Measurements from ENCODE around the gene ANKRD12. TPM values are rescaled to one million over a fixed set of nuclear protein-coding genes. Genes with fewer than 3 reads are reported as not detected.

Gene ANKRD12
- total and polyA plus RNA-seq, 5 donors from 2014 or later: 28.2 to 200 (median 40.8) TPM

DNA sequence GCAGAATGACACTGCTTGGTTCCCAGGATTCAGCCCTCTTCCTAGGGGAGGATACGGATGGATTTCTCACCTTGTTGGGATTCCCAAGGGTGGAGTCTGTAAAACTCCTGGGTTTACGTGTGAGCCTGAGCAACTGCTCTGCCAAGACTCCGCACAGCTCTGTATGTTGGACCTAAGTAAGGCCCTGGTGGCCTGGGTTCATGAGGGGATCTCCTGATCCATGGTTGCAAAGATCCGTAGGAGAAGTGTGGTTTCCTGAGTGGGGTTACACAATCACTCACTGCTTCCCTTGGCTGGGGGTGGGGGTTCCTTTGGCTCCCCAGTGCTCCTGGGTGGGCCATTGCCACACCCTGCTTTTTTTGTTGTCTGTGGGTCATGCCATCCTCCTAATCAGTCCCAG lies 37.7 kb downstream of the ANKRD12 start:
- H3K9me3 Mint-ChIP-seq: peaks cover 0 to 4% (median 0%) of the 10 kb centered on the region in 7 donors
- peaks cover 30% of the 10 kb centered on the region for H3K36me3 Mint-ChIP-seq
- no peak for ATAC-seq (ENCODE audit: low read depth in 2 of 2)
- peaks cover 32% of the 10 kb centered on the region for H3K4me1 ChIP-seq (ENCODE audit: control insufficient read depth, insufficient read depth, low read length, poor library complexity, severe bottlenecking)
- no peak overlapping the region for H3K27ac ChIP-seq (ENCODE audit: insufficient read depth, low read length, poor library complexity, severe bottlenecking)
- H3K4me3 ChIP-seq (ENCODE audit: low read depth, low read length): no peak overlapping the region
- H3K4me3 Mint-ChIP-seq: peak overlapping the region in 2 of 4 donors; percentile 3 to 29
- peaks cover 33 to 94% (median 64%) of the 10 kb centered on the region in 4 donors for H3K4me1 Mint-ChIP-seq
- no peaks in the 10 kb centered on the region for H3K27me3 ChIP-seq (ENCODE audit: control insufficient read depth, insufficient read depth, low read length)
- DNase-seq: no peak
- H3K9me3 ChIP-seq (ENCODE audit: control insufficient read depth in 2 of 2, low read length in 2 of 2): no peaks in the 10 kb centered on the region
- peaks cover 20% of the 10 kb centered on the region for H3K36me3 ChIP-seq (ENCODE audit: control insufficient read depth, insufficient read depth, low read length)
- H3K27ac Mint-ChIP-seq: peak overlapping the region in 2 of 3 donors; percentile 33 to 49
- no peaks in the 10 kb centered on the region for H3K27me3 Mint-ChIP-seq

DNA sequence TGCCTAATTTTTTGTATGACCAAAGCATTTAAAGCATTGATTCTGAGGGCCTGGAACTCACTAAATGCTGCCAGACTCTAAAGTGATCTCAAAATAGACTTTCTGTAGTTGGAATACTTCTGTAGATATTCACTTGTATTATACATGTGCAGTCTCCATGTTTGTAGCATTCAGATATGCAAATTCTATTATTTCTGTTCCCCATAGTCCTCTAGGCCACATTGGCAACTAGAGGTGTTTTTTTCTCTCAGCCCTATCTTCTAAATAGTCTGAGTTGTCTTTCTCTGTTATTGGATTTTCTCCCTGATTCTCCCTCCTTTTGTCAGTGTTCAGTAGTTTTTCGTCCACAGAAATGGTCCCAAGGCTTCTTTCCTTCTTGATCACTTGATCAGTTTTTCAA lies 38.5 kb downstream of the ANKRD12 start:
- peaks cover 20% of the 10 kb centered on the region for H3K36me3 ChIP-seq (ENCODE audit: control insufficient read depth, insufficient read depth, low read length)
- peaks cover 33% of the 10 kb centered on the region for H3K36me3 Mint-ChIP-seq
- peaks cover 32% of the 10 kb centered on the region for H3K4me1 ChIP-seq (ENCODE audit: control insufficient read depth, insufficient read depth, low read length, poor library complexity, severe bottlenecking)
- DNase-seq (no peak), ATAC-seq (ENCODE audit: low read depth in 2 of 2) (no peak)
- no peaks in the 10 kb centered on the region for H3K9me3 ChIP-seq (ENCODE audit: control insufficient read depth in 2 of 2, low read length in 2 of 2)
- no peak overlapping the region for H3K27ac ChIP-seq (ENCODE audit: insufficient read depth, low read length, poor library complexity, severe bottlenecking)
- no peaks in the 10 kb centered on the region for H3K27me3 ChIP-seq (ENCODE audit: control insufficient read depth, insufficient read depth, low read length)
- peaks cover 33 to 94% (median 64%) of the 10 kb centered on the region in 4 donors for H3K4me1 Mint-ChIP-seq
- H3K9me3 Mint-ChIP-seq: peaks cover 0 to 2% (median 0%) of the 10 kb centered on the region in 7 donors
- H3K27me3 Mint-ChIP-seq: no peaks in the 10 kb centered on the region
- no peak overlapping the region for H3K4me3 ChIP-seq (ENCODE audit: low read depth, low read length)
- peak overlapping the region in 3 of 4 donors; percentile 26 to 60 (median 56) for H3K4me3 Mint-ChIP-seq
- H3K27ac Mint-ChIP-seq: peak overlapping the region; percentile 33 to 87 (median 57)

GRCh38 chr18:9177031-9177430 lies 40.5 kb downstream of the ANKRD12 start:
- H3K4me3 ChIP-seq (ENCODE audit: low read depth, low read length): peak overlapping the region; percentile 24
- Mint-ChIP-seq H3K4me1 (peaks cover 44 to 93% (median 64%) of the 10 kb centered on the region in 4 donors), H3K27me3 (no peaks in the 10 kb centered on the region), H3K27ac (no peak overlapping the region), H3K36me3 (peaks cover 24% of the 10 kb centered on the region), H3K9me3 (no peaks in the 10 kb centered on the region), H3K4me3 (no peak overlapping the region)
- DNase-seq: no peak
- H3K4me1 ChIP-seq (ENCODE audit: control insufficient read depth, insufficient read depth, low read length, poor library complexity, severe bottlenecking): peaks cover 32% of the 10 kb centered on the region
- ATAC-seq (ENCODE audit: low read depth in 2 of 2): no peak
- no peaks in the 10 kb centered on the region for H3K9me3 ChIP-seq (ENCODE audit: control insufficient read depth in 2 of 2, low read length in 2 of 2)
- H3K27me3 ChIP-seq (ENCODE audit: control insufficient read depth, insufficient read depth, low read length): no peaks in the 10 kb centered on the region
- no peak overlapping the region for H3K27ac ChIP-seq (ENCODE audit: insufficient read depth, low read length, poor library complexity, severe bottlenecking)
- H3K36me3 ChIP-seq (ENCODE audit: control insufficient read depth, insufficient read depth, low read length): peaks cover 27% of the 10 kb centered on the region

- no peak for ATAC-seq (ENCODE audit: low read depth in 2 of 2)
- peaks cover 30% of the 10 kb centered on the region for H3K4me1 ChIP-seq (ENCODE audit: control insufficient read depth, insufficient read depth, low read length, poor library complexity, severe bottlenecking)
These were observed 40.9 kb downstream of the ANKRD12 start for GRCh38 chr18:9177466-9177865.

GRCh38 chr18:9178557-9178956 lies 42.0 kb downstream of the ANKRD12 start:
- Histone ChIP-seq H3K9me3 (ENCODE audit: control insufficient read depth in 2 of 2, low read length in 2 of 2) (no peaks in the 10 kb centered on the region), H3K4me1 (ENCODE audit: control insufficient read depth, insufficient read depth, low read length, poor library complexity, severe bottlenecking) (peaks cover 21% of the 10 kb centered on the region), H3K4me3 (ENCODE audit: low read depth, low read length) (peak overlapping the region; percentile 23), H3K27ac (ENCODE audit: insufficient read depth, low read length, poor library complexity, severe bottlenecking) (no peak overlapping the region), H3K36me3 (ENCODE audit: control insufficient read depth, insufficient read depth, low read length) (peaks cover 41% of the 10 kb centered on the region), H3K27me3 (ENCODE audit: control insufficient read depth, insufficient read depth, low read length) (no peaks in the 10 kb centered on the region)
- Mint-ChIP-seq H3K4me1 (peaks cover 43 to 93% (median 67%) of the 10 kb centered on the region in 4 donors), H3K36me3 (peaks cover 38% of the 10 kb centered on the region), H3K27ac (no peak overlapping the region), H3K9me3 (no peaks in the 10 kb centered on the region), H3K27me3 (no peaks in the 10 kb centered on the region), H3K4me3 (no peak overlapping the region)
- ATAC-seq (ENCODE audit: low read depth in 2 of 2): no peak
- no peak for DNase-seq

More at GRCh38 chr18:9177466-9177865, 40.9 kb downstream of the ANKRD12 start:
- no peak for DNase-seq
- H3K27me3 Mint-ChIP-seq: no peaks in the 10 kb centered on the region
- H3K36me3 Mint-ChIP-seq: peaks cover 27% of the 10 kb centered on the region
- no peak overlapping the region for H3K27ac ChIP-seq (ENCODE audit: insufficient read depth, low read length, poor library complexity, severe bottlenecking)
- peak overlapping the region in 1 of 3 donors; percentile 13 for H3K27ac Mint-ChIP-seq
- H3K9me3 Mint-ChIP-seq: no peaks in the 10 kb centered on the region
- H3K4me1 Mint-ChIP-seq: peaks cover 39 to 92% (median 63%) of the 10 kb centered on the region in 4 donors
- no peaks in the 10 kb centered on the region for H3K27me3 ChIP-seq (ENCODE audit: control insufficient read depth, insufficient read depth, low read length)
- no peak overlapping the region for H3K4me3 Mint-ChIP-seq
- H3K4me3 ChIP-seq (ENCODE audit: low read depth, low read length): peak overlapping the region; percentile 24
- peaks cover 30% of the 10 kb centered on the region for H3K36me3 ChIP-seq (ENCODE audit: control insufficient read depth, insufficient read depth, low read length)
- no peaks in the 10 kb centered on the region for H3K9me3 ChIP-seq (ENCODE audit: control insufficient read depth in 2 of 2, low read length in 2 of 2)

DNA sequence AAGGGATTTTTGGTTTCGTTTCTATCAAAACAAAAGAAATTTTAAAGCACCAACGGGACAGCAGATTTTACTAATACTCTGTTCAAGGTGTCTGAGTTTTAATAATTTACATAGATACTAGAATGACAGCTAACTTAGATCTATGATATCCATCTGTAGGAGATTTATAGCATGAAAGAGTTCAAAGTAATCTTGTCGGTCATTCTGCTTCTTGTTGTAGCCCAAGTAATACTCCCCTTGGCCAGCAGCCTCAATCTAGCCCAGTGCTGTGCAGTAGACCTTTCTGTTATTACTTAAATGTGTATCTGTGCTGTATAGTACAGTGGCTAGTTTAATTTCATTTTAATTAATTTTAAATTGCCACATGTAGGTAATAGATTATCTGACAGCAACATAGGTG lies 44.7 kb downstream of the ANKRD12 start:
- H3K36me3 Mint-ChIP-seq: peaks cover 41% of the 10 kb centered on the region
- no peak for ATAC-seq (ENCODE audit: low read depth in 2 of 2)
- H3K27me3 Mint-ChIP-seq: no peaks in the 10 kb centered on the region
- Histone ChIP-seq H3K27ac (ENCODE audit: insufficient read depth, low read length, poor library complexity, severe bottlenecking) (no peak overlapping the region), H3K9me3 (ENCODE audit: control insufficient read depth in 2 of 2, low read length in 2 of 2) (no peaks in the 10 kb centered on the region), H3K27me3 (ENCODE audit: control insufficient read depth, insufficient read depth, low read length) (no peaks in the 10 kb centered on the region), H3K4me3 (ENCODE audit: low read depth, low read length) (peak overlapping the region; percentile 29), H3K4me1 (ENCODE audit: control insufficient read depth, insufficient read depth, low read length, poor library complexity, severe bottlenecking) (peaks cover 22% of the 10 kb centered on the region), H3K36me3 (ENCODE audit: control insufficient read depth, insufficient read depth, low read length) (peaks cover 38% of the 10 kb centered on the region)
- H3K4me3 Mint-ChIP-seq: no peak overlapping the region
- peaks cover 56 to 93% (median 73%) of the 10 kb centered on the region in 4 donors for H3K4me1 Mint-ChIP-seq
- H3K9me3 Mint-ChIP-seq: no peaks in the 10 kb centered on the region
- no peak for DNase-seq
- H3K27ac Mint-ChIP-seq: no peak overlapping the region

GRCh38 chr18:9182852-9183399 lies 46.3 kb downstream of the ANKRD12 start:
- peaks cover 22% of the 10 kb centered on the region for H3K4me1 ChIP-seq (ENCODE audit: control insufficient read depth, insufficient read depth, low read length, poor library complexity, severe bottlenecking)
- peak overlapping the region in 2 of 4 donors; percentile 18 to 27 for H3K4me3 Mint-ChIP-seq
- ATAC-seq (ENCODE audit: low read depth in 2 of 2): no peak

More at GRCh38 chr18:9182852-9183399, 46.3 kb downstream of the ANKRD12 start:
- H3K4me1 Mint-ChIP-seq: peaks cover 50 to 80% (median 69%) of the 10 kb centered on the region in 4 donors
- no peaks in the 10 kb centered on the region for H3K9me3 ChIP-seq (ENCODE audit: control insufficient read depth in 2 of 2, low read length in 2 of 2)
- peaks cover 44% of the 10 kb centered on the region for H3K36me3 Mint-ChIP-seq
- no peaks in the 10 kb centered on the region for H3K27me3 ChIP-seq (ENCODE audit: control insufficient read depth, insufficient read depth, low read length)
- H3K9me3 Mint-ChIP-seq: no peaks in the 10 kb centered on the region
- H3K4me3 ChIP-seq (ENCODE audit: low read depth, low read length): no peak overlapping the region
- DNase-seq: no peak
- H3K36me3 ChIP-seq (ENCODE audit: control insufficient read depth, insufficient read depth, low read length): peaks cover 36% of the 10 kb centered on the region
- H3K27ac Mint-ChIP-seq: peak overlapping the region in 2 of 3 donors; percentile 16 to 22
- peak overlapping the region; percentile 9 for H3K27ac ChIP-seq (ENCODE audit: insufficient read depth, low read length, poor library complexity, severe bottlenecking)
- no peaks in the 10 kb centered on the region for H3K27me3 Mint-ChIP-seq
